NCI-H146 treated with DMSO at 0.1 percent for 48 hours (cell line): ENCODE measurements around the gene SIX3.

Source experiments
- DNase-seq: peaks from one replicate; lab custom pipeline; 2025; ENCODE audit not compliant: unreplicated experiment; lab: John Stamatoyannopoulos, UW

The SIX3 gene

DNA sequence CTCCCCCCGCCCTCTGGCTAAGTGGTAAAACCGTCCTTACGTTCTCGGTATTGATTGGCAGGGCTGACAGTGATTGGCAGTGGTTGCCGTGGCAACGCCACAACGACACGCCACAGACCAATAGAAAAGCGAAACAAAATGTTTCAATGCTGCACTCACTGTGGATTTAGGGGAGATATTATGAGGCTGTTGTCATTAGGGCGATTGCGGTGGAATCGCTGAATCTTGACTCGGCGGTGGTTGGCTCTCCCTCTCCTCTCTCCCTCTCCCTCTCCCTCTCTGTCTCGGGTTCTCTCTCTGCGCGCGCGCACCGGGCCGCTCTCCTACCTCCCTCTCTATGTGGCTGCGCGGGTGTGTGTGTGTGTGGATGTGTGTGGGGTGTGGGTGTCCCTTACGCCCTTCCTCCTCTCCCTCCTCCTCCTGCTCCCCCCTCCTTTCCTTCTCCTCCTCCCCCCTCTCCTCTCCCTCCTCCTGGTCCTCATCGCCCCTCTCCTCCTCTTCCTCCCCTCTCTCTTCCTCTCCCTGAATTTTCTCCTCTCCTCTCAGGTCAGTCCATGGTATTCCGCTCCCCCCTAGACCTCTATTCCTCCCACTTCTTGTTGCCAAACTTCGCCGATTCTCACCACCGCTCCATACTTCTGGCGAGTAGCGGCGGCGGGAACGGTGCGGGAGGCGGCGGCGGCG lies at the start of gene SIX3:
TSS of gene SIX3 (plus strand) at position 152 of the 684 bp plus-strand sequence. CDS start at position 555, 403 bp downstream.
- DNase-seq: peak; percentile 52

DNA sequence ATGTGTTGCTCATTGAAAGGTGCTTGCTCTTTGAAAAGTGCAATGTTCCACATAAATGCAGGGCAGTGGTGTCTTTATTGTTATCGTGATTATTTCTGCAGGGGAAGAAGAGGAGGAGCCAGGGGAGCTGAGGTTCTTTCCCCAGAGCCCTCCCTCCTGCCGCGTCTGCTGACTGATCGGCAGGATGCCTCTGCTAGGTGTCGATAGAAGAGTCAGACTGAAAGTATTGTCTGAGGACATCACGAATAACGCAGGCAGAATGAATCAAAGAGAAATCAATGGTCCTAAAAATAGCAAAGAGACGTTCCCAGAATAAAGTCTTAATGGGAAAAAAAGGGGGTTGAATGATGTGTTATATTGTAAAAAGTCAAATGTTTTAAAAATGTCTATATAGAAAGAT lies 47.4 kb upstream of the SIX3 start:
- DNase-seq: no peak

DNA sequence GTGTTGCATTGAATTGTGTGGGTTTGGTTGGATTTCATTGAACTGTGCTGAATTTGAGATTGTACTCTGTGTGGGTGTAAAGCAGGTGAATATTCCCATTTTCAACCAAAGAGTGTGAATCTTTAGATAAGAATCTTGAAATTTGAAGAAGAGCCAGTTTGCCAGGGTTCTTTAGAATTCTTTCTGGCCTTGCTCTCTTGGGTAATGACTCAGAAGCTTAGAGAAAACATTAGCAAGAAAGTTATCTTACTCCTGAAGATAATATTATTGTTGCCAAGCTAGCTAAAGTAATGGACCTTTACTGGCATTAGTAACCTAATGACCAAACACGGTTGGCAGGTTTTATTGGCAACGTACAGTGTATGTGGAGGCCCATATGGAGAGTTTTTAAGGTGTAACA lies 46.4 kb upstream of the SIX3 start:
- DNase-seq: no peak

DNA sequence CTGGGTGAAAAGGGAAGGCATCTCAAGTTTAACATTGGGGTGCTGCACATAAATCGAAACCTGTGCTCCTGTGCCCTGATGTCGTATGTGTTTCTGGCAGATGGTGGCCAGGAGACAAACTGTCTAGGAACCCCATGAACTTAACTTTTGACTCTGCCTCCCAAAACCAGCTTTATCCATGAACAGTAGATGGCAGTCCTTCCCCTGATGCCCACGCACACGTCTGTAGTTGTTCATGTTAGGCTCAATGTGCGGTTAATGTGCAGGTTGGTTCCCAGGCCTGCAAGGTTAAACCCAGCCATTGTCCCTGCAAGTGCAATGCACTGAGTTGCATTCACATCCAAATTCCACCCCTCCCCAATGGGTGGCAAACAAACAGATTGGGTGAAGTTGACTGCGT lies 44.1 kb upstream of the SIX3 start:
- DNase-seq: no peak

DNA sequence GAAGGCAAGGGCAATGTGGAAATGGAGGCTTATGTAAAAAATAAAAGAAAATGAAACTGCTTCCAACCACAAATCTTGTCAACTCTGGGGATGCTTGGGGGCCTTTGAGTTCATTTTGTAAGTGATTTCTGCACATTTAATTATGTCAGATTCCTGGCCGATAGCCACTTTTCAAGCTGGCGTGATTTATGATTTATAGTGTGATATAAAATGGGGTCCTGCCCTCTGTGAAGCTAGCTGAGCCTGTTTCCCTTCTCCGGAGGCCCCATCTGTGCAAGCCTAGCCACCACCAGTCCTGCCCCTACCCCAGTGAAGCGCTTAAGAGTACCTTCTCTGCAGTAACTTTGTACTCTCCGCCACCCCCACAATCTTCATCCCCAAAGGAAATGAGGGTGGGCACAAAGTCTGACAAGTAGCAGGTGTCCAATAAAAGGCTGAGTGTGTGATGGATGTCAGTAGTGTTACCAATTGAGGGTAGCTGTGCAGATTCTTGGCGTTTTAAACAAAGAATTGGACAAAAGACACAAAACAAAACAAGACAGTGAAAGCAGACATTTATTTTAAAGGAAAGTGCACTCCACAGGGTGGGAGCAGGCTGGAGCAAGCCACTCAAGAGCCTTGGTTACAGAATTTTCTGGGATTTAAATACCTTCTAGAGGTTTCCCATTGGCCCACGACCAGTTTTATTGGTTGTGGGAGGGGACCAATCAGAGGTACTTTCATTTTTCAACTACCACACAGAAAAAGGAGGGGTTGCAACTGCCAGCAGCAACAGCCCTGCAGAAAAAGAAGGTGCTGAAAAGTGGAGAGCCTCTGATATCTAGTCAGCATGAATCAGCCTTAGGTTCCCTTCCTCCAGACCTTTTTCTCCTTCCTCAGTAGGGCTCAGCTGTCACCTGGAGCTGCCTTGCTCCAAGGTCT lies 39.0 kb upstream of the SIX3 start:
- DNase-seq: no peak

DNA sequence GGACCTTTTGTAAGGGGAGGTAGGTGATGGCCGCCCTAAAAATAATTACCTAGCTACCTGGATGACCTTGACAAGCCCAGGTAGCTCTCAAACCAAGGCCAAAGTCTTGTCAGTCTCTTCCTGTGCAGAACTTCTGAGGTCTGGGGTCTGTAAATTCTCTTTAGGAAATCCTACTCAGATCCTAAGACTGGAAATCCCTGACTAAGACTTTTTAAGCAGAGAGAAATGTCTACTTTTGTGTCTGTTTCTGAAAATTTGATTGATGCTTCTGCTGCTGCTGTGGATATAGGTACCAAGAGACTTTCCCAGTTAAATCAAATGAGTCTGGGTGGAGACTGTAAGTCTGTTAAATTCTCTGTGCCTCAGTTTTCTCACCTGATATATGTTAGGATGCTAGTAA lies 36.9 kb upstream of the SIX3 start:
- no peak for DNase-seq

DNA sequence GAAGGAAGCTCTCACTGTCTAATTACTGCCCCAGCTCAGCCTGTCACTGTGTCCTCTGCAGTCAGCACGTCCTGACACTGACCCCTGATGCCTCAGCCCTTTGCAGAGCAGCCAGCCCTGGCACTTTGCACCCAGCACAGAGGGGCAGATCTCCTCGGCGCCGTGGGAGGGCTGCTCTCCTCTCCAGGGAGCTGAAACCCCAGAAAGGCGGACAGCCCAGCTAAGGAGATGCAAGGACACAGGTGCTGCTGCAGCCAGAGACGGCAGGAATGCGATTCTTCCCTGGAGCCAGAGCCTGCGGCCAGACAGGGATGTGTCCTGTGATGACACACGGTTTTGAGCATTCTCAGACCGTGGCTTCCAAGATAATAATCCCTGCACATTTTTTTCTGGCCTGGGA lies 34.5 kb upstream of the SIX3 start:
- DNase-seq: no peak

DNA sequence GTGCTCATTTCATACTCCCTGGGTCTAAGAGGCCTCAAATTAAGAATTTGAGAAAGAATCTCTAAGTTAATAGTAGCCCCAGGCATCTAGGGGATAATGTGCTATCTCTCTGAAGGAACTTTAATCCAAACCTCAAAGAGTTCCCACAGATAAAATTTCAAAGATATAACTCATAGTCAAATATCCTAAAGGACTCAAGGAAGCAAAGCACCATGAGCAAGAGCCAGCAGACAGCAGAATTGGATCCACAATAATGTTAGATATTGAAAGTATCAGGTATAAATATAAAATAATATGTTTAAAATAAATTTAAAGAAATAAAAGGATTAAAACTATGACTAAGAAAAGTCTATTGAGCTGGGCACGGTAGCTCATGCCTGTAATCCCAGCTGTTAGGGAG lies 31.7 kb upstream of the SIX3 start:
- no peak for DNase-seq

DNA sequence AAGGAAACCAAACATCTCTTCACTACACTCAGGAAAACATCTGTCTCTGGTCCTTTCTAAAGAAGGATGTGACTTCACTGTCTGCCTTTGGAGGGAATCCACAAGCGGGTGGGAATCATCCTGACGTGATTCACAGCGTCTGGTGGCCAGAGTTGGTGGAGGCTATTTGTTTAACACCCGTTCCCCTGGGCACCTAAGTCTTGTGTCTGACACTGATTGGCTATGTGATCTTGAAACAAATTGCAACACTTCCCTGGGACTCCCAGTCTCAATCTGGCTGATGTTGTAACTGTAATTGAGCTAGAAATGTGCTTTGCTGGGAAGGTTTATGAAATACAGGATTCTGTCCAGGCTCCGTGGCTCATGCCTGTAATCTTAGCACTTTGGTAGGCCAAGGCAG lies 28.8 kb upstream of the SIX3 start:
- DNase-seq: no peak

DNA sequence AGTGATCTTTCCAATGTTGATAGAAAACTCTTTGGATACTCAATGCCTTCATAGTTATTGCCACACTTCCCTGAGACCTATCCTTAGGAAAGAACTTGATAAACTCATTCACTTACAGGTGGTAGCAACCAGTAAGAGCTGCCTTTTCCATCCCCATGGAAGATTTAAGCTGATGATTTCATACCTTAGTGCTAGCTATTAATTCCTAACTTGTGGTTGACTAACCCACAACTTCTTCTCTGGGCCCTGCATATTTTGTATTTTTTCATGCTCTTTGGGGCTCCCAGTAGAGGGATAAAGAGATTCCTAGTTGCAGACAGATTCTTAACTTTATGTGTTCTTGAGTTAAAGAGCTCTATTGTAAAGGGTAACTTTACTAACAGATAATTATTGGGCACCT lies 25.2 kb upstream of the SIX3 start:
- DNase-seq: no peak

DNA sequence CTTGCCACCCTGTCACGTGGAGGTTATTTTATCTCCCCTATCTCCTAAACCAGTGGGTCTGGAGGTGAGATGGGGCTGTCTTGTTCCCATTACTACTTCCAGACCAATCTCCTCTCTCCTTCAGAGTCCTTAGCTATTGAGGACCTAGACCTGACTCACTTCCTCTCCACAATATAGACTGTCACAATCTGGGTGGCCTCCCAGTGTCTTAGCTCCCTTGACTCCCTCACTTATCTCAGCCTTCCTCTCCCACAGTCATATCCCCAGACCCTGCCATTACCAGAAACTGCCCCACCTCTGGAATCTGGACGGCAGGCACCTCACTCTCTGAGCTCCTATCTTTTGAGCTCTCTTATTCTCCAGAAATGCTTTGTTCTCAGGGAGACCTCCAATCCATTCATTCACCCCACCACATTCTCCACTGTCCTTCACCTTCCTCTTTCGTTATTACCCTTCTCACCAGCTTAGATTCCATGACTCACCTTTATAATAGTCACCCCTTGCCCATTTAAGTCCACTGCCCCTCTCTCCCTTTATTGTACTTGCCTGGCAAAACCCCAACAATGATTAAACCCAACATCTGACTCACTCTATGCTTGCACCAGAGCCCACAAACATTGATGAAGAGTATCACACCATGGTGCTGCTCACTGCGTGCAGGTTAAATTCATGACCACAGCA lies 23.3 kb upstream of the SIX3 start:
- no peak for DNase-seq

DNA sequence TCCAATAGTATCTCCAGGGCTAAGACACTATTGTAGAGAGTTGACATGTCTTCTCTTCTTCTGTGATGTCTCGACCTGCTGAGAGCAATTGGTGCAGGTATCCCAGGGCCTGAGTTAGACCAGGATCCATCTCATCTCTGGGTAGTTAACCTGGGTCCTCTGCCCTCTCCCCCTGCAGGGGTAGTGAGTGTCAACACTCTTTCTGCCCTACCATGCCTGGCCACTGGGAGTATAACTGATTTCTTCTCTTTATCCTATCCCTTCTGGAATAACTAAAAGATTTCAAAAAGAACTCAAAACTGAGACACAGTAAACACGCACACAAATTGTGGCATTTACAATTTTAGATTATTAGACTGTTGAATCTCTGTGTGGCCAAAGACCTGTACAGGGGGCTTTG lies 20.8 kb upstream of the SIX3 start:
- DNase-seq: no peak

DNA sequence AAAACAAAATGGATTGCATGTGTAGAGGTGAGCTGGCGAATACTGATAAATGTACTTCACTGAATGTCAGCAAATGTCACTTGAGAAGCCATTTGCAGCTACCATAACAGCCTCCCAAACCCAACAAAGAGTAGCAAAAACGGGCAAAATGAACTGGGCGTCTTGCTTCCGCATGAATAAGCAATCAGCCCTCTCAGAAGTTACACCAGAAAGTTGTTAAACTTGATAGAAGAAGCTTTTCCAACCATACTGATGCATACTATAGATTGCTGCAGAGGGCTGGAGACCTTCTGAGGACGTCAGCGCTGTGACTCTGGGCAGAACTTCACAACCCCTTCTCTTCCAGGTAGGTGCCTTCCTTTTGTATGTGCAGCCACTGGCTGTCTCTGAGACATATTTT lies 18.7 kb upstream of the SIX3 start:
- DNase-seq: no peak

DNA sequence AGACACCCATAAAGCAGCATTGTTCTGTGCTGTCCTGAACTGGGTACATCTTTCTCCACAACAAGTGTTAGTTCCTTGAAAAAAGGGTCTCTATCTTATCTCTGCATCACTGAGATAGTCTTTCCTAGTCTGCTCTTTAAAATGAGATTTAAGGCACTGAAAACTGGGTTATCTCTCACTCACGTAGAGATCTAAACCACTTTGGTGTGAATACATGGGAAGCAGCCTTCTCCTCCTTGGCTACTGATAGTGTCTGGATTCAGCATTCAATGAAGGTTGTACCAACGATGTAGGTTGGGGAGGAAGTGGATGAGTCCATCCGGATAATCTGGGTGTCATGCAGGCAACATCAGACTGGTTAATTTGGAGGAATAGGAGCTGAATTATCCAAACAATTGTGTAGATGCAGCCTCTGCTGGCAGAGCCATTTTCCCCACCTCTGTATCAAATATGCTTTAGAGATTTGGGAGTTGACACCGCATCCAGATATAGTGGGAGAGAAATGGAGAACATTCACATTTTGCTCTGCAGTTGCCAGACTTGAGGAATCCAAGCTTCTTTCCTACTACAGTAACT lies 15.9 kb upstream of the SIX3 start:
- DNase-seq: no peak

DNA sequence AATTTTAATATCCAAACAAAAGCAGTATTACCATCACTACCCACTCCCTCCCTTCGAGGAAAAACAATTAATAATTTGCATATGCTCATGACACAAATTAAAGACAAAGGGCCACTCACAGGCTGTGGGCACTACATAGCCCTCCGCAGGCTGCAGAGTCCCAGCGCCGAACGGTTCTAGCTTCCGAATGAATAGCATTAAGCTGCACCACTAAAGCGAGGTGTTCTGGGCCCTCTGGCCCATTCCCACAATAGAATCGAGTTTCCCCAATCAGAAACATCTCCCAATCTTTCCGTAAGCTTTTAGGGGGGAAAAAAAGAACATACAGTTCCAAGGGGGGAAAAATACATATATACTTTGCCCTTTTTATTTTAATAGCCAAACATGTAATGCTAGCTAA lies 14.5 kb upstream of the SIX3 start:
- no peak for DNase-seq

DNA sequence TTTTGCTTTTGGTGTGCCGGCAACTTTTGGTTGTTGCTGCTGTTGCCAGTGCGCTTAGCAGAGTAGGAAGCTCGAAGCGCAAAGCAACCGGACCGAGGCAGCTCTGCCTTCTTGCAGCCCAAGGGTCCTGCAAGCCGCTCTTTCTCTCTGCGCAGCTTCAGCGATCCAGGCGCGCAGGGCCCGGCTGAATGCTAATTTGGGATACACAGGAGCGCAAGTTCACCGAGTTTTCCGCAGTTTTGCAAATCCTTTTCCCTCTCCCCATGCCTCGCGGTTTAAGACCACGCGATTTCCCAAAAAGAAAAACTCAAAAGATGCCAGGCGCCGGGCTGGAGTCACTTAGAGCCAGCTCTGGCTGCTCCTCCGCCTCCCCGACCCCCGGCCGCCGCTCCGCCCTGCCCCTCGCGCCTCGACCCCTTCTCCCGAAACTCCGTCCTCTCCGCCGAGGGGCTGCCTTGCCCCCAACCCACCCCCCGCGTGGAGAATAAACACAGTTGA lies 13.5 kb upstream of the SIX3 start:
- DNase-seq: no peak

DNA sequence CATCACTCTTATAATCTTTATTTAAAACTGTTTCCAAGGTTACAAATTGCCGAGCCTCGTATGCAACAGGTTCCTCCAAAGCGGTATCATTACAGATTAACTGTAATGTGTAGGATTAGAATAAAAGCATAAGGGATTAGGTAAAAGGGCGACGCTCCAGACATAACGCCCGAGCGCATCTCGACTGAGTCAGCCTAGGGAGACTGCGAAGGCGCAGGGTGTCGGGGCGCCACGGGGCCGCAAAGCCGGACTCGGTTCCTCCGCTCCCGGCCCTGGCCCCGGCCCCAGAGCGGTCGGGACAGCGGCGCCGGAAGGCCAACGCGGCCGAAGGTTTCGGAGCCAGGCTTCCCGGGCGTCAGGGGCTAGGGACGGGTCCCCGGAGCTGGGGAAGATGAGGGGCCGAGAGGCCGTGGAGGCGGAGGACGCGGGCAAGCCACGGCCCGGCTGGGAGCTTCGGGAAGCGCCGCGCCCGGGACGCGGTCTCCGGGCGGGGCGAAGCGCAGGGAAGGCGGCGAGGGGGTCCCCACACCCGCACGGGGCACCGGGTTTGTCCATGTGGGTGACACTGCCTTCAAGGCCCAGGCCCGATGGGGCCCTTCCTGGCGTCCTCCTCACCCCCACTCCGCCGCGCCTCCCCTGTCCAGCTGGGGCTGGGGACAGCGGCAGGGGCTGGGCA lies 12.9 kb upstream of the SIX3 start:
- no peak for DNase-seq

DNA sequence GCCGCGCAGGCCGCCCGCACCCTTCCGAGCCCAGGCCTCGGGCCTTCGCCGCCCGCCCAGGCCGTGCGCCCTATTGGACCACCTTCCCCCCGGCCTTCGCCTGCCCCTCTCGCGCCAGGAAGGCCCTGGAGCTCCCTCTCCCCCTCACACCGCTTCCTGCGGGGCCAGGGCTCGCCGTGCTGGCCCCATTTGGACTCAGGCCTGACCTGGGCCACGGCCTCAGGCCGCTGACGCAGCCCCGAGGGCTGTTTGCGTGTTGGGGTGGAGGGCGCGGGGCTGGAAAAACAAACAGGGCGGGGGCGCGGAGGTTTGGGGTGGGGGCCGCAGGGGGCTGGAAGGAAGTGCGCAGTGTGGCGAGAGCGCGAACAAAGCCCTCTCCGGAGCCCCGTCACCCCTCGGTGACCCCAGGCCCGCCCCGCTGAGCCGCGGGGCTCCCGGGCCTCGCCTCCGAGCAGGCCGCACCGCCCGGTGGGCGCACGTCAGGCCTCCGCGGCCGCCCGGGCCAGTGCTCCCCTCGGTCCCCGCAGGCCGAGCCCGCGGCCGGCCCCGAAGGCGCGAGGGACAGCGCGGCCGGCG lies 12.3 kb upstream of the SIX3 start:
- no peak for DNase-seq

DNA sequence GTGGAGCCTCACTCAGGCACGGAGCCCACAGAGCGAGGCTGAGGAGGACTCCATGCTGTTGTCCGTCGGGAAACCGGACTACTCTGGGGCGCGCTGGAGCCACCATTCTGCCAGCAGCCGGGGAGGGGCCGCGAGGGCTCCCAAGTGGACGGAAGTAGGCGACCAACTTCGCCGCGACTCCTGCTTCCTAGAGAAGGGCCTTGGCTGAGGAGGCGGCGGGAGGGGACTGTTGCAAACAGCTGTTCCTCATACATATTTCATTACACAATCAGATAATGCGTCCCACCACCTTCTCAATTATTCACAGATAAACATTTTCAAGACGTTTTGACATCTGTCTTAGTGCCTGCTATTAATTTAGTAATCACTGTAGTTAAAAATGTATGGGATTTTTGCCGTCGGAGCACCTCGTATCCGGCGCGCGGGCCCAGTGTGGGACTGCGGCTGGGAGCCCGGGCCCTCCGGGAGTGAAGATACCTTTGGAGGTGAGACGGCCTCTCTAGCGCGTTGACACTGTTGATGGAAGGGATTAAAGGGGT lies 11.7 kb upstream of the SIX3 start:
- DNase-seq: no peak
